ENCODE measurements around the gene POLG.

Gene POLG

DNA sequence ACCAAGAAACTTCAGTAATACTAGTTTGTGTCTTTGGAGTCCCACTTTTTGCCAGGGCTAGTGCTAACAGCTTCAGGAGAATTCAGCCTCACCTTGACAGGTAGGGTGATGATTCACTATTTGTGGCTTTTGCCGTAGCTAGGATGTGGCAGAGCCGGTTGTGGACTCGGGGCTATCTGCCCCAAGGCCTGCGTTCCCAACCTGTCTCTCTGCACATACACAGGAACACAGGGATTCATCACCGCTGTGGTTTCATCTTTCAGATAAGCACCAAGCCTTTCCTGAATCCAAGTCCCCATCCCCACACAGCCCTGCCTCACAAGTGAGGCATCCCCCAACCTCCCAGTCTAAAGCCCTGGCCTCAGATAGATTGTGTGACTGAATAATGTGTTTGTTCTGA, 45.2 kb upstream of the POLG start:
- H3K4me3 ChIP-seq (ENCODE audit: low read depth, low read length), result no peak overlapping the region
- POLR2A ChIA-PET, result no interaction called here
- TF ChIP-seq, protein P1, sequence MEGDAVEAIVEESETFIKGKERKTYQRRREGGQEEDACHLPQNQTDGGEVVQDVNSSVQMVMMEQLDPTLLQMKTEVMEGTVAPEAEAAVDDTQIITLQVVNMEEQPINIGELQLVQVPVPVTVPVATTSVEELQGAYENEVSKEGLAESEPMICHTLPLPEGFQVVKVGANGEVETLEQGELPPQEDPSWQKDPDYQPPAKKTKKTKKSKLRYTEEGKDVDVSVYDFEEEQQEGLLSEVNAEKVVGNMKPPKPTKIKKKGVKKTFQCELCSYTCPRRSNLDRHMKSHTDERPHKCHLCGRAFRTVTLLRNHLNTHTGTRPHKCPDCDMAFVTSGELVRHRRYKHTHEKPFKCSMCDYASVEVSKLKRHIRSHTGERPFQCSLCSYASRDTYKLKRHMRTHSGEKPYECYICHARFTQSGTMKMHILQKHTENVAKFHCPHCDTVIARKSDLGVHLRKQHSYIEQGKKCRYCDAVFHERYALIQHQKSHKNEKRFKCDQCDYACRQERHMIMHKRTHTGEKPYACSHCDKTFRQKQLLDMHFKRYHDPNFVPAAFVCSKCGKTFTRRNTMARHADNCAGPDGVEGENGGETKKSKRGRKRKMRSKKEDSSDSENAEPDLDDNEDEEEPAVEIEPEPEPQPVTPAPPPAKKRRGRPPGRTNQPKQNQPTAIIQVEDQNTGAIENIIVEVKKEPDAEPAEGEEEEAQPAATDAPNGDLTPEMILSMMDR (IDR thresholded peaks at IDR 0.05; ENCODE audit: insufficient read depth, low read length, missing control alignments), result no peak
- no peak for DNase-seq (ENCODE audit: low read depth, low spot score)
- CTCF ChIA-PET, result interaction anchor here (0.9 to 22.3 kb wide), 4 partner anchors 19 to 50 kb away, joined by 3 to 243 read pairs (median 13); no protein-coding TSS in a partner anchor

DNA sequence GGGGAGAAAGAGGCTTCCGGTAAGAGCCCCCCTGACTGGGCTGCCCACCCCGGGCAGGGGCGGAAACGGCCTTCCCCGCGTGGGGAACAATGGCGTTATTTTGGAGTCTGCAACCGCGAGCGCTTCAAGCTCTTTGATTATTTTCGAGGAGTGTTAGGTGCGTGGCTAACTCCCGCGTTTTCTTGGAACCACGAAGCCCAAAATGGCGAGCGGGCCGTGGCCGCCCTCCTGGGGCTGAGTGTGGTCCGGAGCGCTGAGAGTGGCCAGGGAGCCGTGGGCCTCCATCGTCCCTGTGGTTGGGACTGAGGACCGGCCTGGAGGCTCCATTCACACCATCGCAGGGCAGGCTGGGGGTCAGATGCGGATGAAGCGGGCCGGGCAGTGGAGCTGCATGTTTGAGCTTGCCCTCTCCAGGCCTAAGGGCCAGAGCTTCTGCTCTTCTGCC, 44.6 kb upstream of the POLG start:
- H3K4me3 ChIP-seq (ENCODE audit: low read depth, low read length), result no peak overlapping the region
- ChIA-PET CTCF (interaction anchor here (1.1 to 22.3 kb wide), 3 partner anchors 18 to 51 kb away, joined by 4 to 243 read pairs (median 22); no protein-coding TSS in a partner anchor), POLR2A (no interaction called here)
- TF ChIP-seq, protein P1 (IDR thresholded peaks at IDR 0.05; ENCODE audit: insufficient read depth, low read length, missing control alignments), result no peak
- no peak for DNase-seq (ENCODE audit: low read depth, low spot score)

DNA sequence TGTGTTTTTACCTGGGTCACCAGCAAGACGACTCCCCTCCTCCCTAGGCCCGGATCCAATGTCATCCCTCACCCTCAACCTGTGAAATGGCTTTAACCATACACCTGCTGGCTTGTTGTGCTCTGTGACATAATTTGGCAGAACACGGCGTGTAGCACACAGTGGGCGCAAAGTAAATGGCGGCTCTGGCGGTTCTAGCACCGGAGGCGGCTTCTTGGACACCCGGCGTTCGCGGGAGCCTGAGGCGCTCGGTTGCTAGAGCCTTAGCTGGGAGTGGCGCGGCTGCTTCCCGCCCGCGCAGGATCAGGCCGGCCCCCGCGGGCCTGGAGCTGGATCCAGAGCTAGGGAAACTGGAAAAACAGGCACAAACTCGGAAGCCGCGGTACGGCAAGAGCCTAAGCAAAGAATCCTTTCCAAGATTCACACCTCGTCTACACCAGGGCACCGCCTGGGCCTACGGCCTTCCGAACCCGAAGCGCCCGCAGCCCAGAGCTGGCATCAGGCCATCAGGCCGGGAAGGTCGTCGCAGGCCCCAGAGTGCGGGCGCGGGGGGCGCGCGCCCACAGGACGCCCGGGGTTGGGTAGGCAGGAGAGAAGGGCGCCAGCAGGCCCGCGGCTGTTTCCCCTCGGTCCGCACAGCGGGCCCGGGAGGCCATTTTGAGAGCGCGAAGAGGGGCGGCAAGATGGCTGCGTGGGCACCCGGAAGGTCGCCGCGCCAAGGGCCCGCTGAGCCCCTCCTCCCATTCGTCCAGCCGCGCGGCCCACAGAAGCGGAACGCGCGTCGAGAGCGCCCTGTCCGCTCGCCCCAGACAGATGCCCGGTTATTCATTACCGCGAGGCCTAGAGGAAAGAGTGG, 43.9 kb upstream of the POLG start:
- no peak for DNase-seq (ENCODE audit: low read depth, low spot score)
- no peak overlapping the region for H3K4me3 ChIP-seq (ENCODE audit: low read depth, low read length)
- POLR2A ChIA-PET, result no interaction called here
- TF ChIP-seq, protein P1 (IDR thresholded peaks at IDR 0.05; ENCODE audit: insufficient read depth, low read length, missing control alignments), result no peak
- CTCF ChIA-PET, result interaction anchor here (1.7 to 22.3 kb wide), 3 partner anchors 17 to 93 kb away, joined by 5 to 243 read pairs (median 22); no protein-coding TSS in a partner anchor

DNA sequence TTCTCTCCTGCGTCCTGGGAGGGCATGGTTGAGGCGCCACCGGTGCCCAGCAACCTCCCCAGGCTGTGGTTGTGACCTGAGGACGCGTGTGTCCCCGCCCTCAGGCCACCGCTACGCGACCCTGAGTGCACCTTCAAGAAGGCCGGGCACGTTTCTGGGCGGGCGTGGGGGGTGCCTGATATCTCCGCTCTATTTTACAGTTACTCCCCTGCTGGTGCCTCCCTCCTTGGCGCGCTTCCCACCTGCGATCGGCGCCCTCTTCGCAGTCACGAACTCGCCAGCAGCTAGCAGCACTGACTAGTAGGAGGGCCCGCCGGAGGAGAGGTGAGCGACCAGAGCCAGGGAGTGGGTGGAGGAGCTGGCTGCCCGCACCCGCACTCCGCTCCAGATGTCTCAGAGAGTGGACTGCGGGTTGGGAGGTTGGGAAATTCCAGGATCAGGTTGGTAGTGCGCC, 43.2 kb upstream of the POLG start:
- DNase-seq (ENCODE audit: low read depth, low spot score), result no peak
- TF ChIP-seq, protein P1 (IDR thresholded peaks at IDR 0.05; ENCODE audit: insufficient read depth, low read length, missing control alignments), result no peak
- no peak overlapping the region for H3K4me3 ChIP-seq (ENCODE audit: low read depth, low read length)
- ChIA-PET CTCF (interaction anchor here (1.7 to 22.3 kb wide), 3 partner anchors 17 to 94 kb away, joined by 5 to 243 read pairs (median 22); no protein-coding TSS in a partner anchor), POLR2A (no interaction called here)

DNA sequence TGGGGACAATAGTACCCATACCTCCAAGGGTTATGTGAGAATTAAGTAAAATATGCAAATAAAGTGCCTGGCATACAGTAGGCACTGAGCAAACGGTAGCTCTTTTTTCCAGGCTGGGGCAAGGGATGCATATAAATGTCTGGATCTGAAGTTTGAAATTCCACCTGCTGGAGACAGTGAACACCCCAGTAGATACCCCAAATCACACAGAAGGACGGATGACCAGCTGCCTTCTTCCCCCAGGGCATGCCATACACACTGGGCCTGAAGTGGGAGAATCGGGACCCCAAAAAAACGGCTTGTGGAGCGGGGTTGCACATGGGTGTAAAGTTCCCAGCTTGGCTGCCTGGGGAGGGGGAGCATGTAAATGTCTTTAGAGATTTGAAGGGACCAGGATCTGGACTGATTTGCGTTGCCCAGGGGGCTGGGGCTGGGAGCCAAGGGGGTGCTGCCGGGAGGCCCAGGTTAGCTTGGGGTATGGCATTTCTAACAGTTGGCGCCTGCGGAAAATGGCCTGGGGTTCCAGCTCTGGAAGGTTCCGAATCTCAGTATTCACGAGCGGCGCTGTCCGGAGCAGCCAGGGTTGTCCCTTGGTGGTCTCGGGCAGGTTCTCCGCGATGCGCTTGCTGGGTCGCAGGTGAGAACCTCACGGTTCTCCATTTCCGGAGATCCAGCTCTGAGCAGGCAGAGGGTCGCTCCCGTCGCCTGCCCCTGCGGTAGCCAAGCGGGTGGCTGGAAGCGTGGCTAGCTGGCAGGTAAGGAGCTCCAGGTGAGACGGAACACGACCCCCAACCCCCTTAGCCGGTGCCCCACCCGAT, 42.6 kb upstream of the POLG start:
- CTCF ChIA-PET, result interaction anchor here (0.9 to 22.3 kb wide), 4 partner anchors 16 to 95 kb away, joined by 3 to 243 read pairs (median 14); no protein-coding TSS in a partner anchor
- POLR2A ChIA-PET, result no interaction called here
- no peak overlapping the region for H3K4me3 ChIP-seq (ENCODE audit: low read depth, low read length)
- DNase-seq (ENCODE audit: low read depth, low spot score), result no peak
- TF ChIP-seq, protein P1 (IDR thresholded peaks at IDR 0.05; ENCODE audit: insufficient read depth, low read length, missing control alignments), result no peak

Measured in AG04449 (cell line).